Astrocyte of the spinal cord (primary cell): Measurements from ENCODE around the gene NUFIP1.
"Not testable (repeated sequence)": the region's sequence is repeated elsewhere in the genome, so short reads cannot be mapped to it uniquely, and the experiment has no call there.

Source experiments
- DNase-seq: peaks from one replicate; pipeline ENCODE4 v3.0.0; 2011; ENCODE audit warnings: low read depth, low spot score
- H3K4me3 ChIP-seq: 2 replicates; pipeline ENCODE4 v1.5.1; 2011; ENCODE audit warnings: low read depth, mild to moderate bottlenecking, low read length, moderate library complexity
- CTCF ChIP-seq: IDR thresholded peaks from 2 replicates; pipeline ENCODE4 v1.5.1; 2012; ENCODE audit warnings: low read depth, mild to moderate bottlenecking, low read length, inconsistent platforms
- in situ Hi-C: cut with HindIII; loops from 2 replicates; pipeline ENCODE4 v1.10.0; 2017; ENCODE audit warnings: low sequenced_read_pairs

Gene NUFIP1

GRCh38 chr13:44904967-44905366 is 84.3 kb downstream of the NUFIP1 start:
- in situ Hi-C loops, result no loop called here
- peak; percentile 98 for DNase-seq

GRCh38 chr13:44903574-44903985 is 85.7 kb downstream of the NUFIP1 start:
- peak; percentile 94 for DNase-seq
- H3K4me3 ChIP-seq, result no peak overlapping the region
- in situ Hi-C loops, result no loop called here
- no peak for TF ChIP-seq CTCF

More at GRCh38 chr13:44904967-44905366, 84.3 kb downstream of the NUFIP1 start:
- TF ChIP-seq CTCF, result no peak
- H3K4me3 ChIP-seq, result no peak overlapping the region

- in situ Hi-C loops, result no loop called here
- no peak for TF ChIP-seq CTCF
- H3K4me3 ChIP-seq, result no peak overlapping the region
- no peak for DNase-seq
Measured at GRCh38 chr13:44902738-44903137, 86.5 kb downstream of the NUFIP1 start.

GRCh38 chr13:44899967-44900366 is 89.3 kb downstream of the NUFIP1 start:
- no peak for TF ChIP-seq CTCF
- no peak for DNase-seq
- in situ Hi-C loops, result no loop called here
- no peak overlapping the region for H3K4me3 ChIP-seq

- DNase-seq, H3K4me3 ChIP-seq, in situ Hi-C loops: not testable (repeated sequence)
Measured at GRCh38 chr13:44898308-44898707, 91.0 kb downstream of the NUFIP1 start.

- in situ Hi-C loops, result no loop called here
Measured at GRCh38 chr13:44895953-44896335, 93.3 kb downstream of the NUFIP1 start.

More at GRCh38 chr13:44895953-44896335, 93.3 kb downstream of the NUFIP1 start:
- DNase-seq, result no peak
- TF ChIP-seq CTCF, result no peak
- H3K4me3 ChIP-seq, result no peak overlapping the region
